Hepatocyte (in vitro differentiated cells): Measurements from ENCODE around the gene LAMB3.

Experiments
- CTCF ChIP-seq: fragments of 200-600 bp; sonication (generic); IDR thresholded peaks from 2 replicates; pipeline ENCODE4 v1.5.1; 2016; ENCODE audit warnings: antibody characterized with exemption, mild to moderate bottlenecking; ENCODE audit not compliant: poor library complexity
- EZH2phosphoT487 ChIP-seq: fragments of 200-600 bp; sonication (generic); IDR thresholded peaks from one replicate; pipeline ENCODE4 v1.6.1; 2018; ENCODE audit warnings: antibody characterized with exemption, mild to moderate bottlenecking, low read depth, moderate library complexity; ENCODE audit not compliant: unreplicated experiment, severe bottlenecking

GRCh38 chr1:209655411-209656231 lies 3.4 kb upstream of the LAMB3 start:
- TF ChIP-seq CTCF (no peak), EZH2phosphoT487 (no peak)
